ENCODE data around the gene RHBDF1.

RHBDF1 gene

DNA sequence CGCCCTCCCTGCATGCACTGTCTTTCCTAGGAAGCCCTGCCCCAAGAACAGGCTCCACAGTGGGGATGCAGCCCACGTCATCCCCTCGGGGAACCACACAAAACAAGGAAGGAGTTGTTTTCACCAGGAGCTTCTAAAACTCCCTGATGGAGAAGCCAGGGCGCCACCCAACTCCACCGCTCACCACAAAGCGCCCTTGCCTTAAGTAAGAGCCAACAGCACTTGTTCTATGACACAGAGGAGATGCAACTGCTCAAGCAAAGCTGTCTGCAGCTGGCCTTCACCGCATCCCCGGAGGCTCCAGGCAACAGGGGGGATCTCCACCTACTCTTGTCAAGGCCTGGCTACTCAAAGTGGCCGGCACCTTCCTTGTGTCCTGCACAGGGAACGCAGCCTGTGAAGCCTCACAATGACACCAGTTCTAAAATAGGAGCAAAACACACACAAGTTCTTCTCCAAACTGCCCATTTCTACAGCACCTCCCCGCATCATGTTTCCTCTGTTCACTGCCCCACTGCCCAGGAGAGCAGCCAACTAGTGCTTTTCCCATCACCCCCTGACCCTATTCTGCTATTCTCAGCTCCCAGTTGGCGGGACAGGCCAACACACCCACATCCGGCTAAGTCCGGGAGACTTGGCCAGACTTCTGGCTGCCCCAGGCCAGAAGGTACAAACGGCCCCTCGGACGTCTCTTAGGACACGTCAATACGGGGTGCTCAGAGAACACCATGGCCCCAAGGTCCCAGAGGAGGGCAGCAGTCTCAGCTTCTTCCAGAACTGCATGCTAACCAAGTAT lies 29.8 kb upstream of the RHBDF1 start:
- no peak for DNase-seq (ENCODE audit: insufficient read length, low spot score)
- FAIRE-seq = no peak
- TF ChIP-seq, protein P1, sequence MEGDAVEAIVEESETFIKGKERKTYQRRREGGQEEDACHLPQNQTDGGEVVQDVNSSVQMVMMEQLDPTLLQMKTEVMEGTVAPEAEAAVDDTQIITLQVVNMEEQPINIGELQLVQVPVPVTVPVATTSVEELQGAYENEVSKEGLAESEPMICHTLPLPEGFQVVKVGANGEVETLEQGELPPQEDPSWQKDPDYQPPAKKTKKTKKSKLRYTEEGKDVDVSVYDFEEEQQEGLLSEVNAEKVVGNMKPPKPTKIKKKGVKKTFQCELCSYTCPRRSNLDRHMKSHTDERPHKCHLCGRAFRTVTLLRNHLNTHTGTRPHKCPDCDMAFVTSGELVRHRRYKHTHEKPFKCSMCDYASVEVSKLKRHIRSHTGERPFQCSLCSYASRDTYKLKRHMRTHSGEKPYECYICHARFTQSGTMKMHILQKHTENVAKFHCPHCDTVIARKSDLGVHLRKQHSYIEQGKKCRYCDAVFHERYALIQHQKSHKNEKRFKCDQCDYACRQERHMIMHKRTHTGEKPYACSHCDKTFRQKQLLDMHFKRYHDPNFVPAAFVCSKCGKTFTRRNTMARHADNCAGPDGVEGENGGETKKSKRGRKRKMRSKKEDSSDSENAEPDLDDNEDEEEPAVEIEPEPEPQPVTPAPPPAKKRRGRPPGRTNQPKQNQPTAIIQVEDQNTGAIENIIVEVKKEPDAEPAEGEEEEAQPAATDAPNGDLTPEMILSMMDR (IDR thresholded peaks at IDR 0.05; ENCODE audit: insufficient read depth, missing control alignments) = no peak

DNA sequence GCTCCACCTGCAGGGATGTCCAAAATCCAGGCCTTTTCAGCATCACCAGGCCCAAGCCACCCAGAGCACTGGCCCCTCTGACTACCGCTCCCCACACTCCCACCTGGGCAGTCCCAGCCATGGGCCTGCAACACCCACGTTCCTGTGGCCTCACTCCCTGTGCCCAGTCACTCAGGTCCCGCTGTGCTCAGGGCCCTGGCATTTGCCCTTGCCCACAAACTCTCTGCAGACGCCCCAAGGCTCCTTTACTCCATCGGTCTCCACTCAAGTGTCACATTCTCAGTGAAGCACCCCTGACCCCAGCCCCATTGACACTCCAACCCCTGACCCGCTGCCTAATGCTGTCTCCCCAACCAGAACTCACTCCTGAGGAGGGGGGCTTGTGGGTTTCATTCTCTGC lies 29.2 kb upstream of the RHBDF1 start:
- FAIRE-seq (no peak), DNase-seq (ENCODE audit: insufficient read length, low spot score) (no peak)
- TF ChIP-seq, protein P1 (IDR thresholded peaks at IDR 0.05; ENCODE audit: insufficient read depth, missing control alignments) = no peak

DNA sequence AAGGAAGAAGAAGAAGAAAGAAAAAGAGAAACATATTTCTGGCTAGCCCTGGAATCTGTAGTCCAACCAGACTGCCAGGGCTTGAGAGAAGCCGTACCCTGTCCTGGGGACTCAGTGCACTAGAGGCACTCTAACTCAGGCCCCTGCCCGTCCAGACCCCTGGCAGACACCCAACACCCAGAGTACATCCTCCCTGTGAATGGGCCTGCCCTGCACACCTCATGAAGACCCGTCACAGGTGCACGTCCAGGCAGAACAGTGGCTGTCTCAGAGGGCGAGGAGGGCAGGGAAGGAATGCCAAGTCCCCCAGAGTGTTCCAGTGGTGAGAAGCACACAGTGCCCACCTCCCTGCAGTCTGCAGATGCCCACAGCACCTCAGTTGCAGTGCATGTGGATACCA lies 28.6 kb upstream of the RHBDF1 start:
- no peak for FAIRE-seq

DNA sequence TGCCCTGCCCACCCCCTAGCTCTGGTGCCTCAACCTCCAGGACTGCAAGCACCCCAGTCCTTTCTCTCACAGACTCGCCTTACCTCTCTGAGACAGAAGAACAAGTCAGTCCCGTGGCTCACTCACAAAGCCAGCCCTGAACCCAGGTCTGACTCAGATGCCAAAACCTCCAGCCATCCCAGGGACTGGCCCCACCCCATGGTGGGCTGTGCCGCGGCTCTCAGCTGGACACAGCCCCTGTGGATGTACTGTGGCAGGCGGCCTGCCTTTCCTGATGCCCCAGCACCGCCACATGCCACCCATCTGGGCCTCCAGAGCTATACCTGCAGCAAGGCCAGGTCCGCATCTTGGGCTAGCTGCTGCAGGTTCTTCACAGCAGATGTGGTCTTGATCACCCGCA lies 25.4 kb upstream of the RHBDF1 start:
- FAIRE-seq (no peak), DNase-seq (ENCODE audit: insufficient read length, low spot score) (no peak)
- TF ChIP-seq, protein P1 (IDR thresholded peaks at IDR 0.05; ENCODE audit: insufficient read depth, missing control alignments) = no peak

More for the DNA sequence above, 28.6 kb upstream of the RHBDF1 start:
- DNase-seq (ENCODE audit: insufficient read length, low spot score) = no peak
- TF ChIP-seq, protein P1 (IDR thresholded peaks at IDR 0.05; ENCODE audit: insufficient read depth, missing control alignments) = no peak

DNA sequence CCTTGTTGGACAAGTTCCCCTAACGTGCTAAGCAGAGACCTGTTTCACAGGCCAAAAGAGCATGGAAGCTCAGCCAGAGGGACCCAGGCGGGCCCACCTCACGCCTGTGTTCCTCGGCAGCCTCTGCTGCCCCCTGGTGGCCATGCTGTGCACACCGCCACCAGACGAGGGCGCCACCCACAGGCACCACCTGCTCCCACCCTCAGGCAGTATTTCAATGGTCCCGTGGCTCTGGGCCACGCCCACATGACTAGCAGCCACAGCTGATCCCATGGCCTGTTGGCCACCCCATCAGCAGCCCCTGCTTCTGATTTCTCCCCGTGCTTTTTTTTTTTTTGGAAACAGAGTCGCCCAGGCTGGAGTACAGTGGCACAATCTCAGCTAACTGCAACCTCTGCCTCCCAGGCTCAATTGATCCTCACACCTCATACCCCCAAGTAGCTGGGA lies 24.5 kb upstream of the RHBDF1 start:
- DNase-seq (ENCODE audit: insufficient read length, low spot score) (peak; percentile 98), FAIRE-seq (no peak)
- TF ChIP-seq, protein P1 (IDR thresholded peaks at IDR 0.05; ENCODE audit: insufficient read depth, missing control alignments) = peak; percentile 99

DNA sequence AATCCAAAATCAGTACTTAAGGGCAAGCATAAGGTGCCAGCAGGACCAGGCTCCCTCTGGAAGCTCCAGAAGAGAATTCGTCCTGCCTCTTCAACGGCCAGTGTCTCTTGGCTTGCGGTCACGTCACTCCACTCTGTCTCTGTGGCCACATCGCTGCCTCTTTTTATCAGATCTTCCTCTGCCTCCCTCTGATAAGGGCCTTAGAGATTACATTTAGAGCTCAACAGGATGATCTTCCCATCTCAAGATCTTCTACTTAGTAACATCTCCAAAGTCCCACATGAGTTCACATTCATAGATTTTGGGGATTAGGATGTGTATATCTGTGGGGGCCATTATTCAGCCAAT lies 22.5 kb upstream of the RHBDF1 start:
- TF ChIP-seq, protein P1 (IDR thresholded peaks at IDR 0.05; ENCODE audit: insufficient read depth, missing control alignments) = no peak
- DNase-seq (ENCODE audit: insufficient read length, low spot score) (no peak), FAIRE-seq (no peak)

Measured in D721Med (cell line).